Suppressor macrophage (primary cell): Measurements from ENCODE around the gene DCHS1.
A peak's percentile ranks its signal among the peaks of the same experiment; 100 is the strongest.

Source experiments
- DNase-seq, 4 experiments: peaks; one replicate each; pipeline ENCODE4 v3.0.0-alpha.2; 2020 to 2022

DCHS1 gene

DNA sequence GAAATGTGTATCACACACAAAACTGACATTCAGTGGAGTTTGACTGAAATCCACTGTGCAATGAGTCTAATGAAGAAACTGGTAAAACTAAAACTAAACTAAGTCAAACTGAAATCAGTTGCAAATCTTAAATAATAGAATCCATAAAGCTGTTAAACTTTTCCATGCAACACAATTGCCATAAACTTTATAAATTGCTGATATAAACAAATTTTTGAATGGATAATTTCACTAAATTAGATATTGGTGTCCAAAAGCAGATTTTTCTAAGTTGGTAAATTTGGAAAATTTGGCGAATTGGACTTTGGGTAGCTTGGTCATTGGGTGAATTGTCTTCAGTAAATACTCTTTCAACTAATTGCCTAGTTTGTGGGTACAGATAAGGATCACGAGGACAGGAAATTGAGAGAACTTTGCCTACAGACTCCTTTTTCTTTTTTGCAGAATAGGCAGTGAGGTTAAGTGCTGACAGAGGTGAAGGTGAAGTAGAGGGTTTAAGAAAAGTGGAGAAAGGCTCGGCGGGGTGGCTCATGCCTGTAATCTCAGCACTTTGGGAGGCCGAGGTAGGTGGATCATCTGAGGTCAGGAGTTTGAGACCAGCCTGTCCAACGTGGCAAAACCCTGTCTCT lies 14.7 kb upstream of the DCHS1 start:
- DNase-seq: no peak

DNA sequence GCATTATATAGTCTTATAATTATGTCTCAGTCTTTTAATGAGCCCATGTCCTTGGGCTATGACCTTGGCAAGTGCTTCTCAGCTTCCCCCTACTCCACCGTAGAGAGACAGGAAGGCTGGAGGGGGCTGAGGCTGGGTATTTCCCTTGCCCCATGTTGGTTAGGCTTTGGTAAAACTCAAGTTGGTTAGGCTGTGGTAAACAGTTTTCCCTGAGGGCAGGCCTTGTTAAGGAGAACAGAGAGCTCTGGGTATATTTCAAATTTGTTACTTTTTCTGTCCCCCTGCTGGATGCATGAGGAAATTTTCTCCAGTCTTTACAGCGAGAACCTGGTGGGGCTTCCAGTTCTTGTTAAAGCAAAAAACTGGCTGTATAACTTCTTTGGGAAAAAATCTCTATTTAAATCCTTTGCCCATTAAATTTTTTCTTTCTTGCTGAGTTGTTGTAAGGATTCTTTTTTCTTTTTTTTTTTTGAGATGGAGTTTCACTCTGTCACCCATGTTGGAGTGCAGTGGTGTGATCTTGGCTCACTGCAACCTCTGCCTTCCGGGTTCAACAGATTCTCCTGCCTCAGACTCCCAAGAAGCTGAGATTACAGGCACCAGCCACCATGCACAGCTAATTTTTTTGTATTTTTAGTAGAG lies 12.2 kb upstream of the DCHS1 start:
- peak; percentile 41 to 75 (median 52) for DNase-seq

GRCh38 chr11:6666302-6667183 lies 10.9 kb upstream of the DCHS1 start:
- DNase-seq: no peak

- no peak for DNase-seq
Measured at GRCh38 chr11:6664551-6664950, 8.9 kb upstream of the DCHS1 start.

- DNase-seq: no peak
Measured at GRCh38 chr11:6663794-6664469, 8.3 kb upstream of the DCHS1 start.

DNA sequence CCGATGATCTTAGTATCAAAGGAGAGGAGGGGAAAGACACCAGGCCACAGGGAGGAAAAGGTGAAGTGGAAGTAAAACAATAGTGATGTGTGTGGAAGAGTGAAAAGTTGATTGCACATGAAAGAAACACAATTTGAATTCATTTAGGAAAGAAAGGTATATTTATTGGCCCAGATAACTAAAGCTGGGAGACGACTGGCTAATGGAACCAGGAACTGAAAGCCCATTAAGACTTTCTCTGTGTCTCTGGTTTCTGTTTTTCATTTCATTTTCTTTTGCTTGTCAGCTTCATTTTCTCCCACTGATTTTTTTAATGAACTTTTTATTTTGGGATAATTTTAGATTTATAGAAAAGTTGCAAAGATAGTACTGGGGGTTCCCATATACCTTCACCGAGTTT lies 5.1 kb upstream of the DCHS1 start:
- DNase-seq: no peak

- DNase-seq: no peak
Measured at GRCh38 chr11:6658647-6659046, 3.0 kb upstream of the DCHS1 start.

DNA sequence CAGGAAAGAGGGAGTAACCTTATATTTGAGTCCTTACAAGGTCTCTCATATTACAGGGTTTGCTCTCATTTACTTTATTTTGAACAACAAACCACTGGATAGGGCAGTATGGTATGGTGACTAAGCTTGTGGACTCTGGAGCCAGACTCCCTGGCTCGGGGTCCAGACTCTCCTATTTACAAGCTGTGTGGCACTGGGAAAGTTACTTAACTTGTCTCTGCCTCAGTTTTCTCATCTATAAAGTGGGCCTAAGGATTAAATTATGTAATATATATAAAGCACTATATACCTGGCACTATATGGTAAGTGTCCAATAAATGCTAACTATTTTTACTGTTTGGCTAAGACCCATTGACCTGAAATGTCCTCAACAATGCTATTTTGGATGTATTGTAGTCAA lies 1.7 kb upstream of the DCHS1 start:
- DNase-seq: no peak

DNA sequence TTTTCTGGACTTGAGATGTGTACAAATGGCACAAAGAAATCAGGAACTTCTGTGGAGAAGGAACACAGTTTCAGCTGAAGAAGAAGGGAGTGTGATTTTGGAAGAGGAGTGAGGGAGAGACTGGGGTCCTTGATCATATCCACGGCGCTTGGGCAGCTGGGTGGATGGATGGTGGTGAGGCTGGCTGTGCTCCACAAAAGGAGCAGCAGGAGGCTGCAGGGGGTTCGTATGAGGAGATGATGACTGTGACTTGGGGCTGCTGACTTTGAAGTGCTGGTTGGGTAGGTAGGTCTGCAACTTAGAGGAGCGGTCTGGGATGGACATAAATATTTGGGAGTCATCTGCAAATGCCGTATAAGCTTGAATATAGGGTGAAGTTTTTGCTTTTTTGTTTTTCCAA lies 1.3 kb upstream of the DCHS1 start:
- DNase-seq: no peak

DNA sequence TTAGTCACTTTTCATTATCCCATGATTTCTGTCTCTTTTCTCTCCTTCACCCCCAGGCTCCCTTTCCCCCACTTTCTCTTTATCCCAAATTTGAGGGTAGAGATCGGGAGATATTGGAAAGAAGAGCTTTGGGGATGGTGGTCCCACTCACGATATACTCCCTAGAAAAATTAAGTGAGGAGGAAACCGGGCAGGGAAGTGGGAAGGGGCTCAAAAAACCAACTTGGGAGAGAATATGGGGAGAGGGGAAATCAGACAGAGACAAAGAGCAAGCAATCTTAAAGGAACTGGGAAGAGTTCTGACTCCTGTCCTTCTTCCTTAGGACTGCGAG lies 941 bp upstream of the DCHS1 start:
- DNase-seq: no peak

DNA sequence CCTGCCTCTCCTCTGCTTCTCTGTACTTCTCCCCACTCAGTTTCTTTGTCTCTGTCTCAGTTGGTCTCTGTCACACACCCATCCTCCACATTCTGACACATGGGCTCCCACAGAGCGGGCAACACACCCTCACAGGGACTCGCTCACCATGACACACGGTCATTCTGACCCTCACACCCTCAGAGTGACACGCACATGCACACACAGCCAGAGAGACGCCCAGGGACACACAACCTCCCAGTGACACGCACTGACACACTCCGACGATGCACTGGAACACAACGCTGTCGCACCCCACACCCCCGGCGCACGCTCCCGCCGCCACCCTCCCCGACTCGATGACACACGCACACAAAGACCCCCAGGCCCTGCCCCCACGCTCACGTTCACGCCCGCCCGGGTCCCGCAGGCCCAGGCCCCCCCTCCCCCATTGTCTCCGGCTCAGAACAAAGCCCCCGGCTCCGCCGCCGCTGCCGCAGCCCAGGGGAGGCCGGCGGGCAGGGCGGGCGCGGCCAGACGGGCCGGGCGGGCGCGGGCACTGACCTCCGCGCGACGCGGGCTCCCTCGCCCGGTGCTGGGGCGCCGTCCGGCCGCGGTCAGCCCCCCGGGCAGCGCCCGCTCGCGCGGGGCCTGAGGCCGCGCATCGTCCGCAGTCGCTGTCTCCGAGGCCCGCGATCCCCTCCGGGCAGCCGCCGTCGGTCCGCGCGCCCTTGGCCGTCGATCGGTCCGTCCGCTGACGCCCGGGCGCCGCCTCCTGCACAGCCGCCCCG lies 404 bp downstream of the DCHS1 start:
- peak in 3 of 4 experiments; percentile 21 to 48 (median 31) for DNase-seq

DNA sequence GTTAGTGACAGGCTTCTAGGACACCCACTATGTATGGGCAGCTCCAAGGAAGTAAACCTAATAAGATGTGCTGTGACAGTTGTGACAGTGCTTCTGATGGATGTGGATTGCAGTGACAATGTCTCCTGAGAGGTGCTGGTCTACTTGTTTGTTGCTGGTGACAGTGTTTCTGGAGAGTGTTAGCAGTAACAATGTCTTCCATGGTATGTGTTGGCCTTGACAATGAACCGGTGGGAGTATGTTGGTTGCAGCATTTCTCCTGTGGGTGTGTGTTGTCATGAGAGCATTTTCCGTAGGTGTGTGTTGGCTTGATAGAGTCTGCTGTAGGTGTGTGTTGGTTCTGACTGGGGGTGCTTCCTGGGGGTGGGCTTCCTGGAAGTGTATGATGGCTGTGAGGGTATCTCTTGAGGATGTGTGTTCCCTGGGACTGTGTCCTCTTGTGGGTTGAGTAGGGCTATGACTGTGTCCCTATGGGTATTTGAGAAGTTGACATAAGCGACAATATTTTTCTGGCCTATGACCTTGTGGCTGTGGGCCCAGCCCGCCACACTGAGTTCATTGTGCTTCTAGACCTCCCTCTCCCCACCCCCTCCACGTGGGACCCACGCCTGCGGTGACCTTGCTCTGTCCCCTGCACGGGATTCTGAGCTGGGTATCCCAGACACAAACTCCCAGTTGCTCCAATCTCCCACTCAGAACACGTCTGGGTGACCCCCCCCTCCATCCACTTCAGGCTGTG lies 1.2 kb downstream of the DCHS1 start:
- DNase-seq: peak in 2 of 4 experiments; percentile 23 to 27

DNA sequence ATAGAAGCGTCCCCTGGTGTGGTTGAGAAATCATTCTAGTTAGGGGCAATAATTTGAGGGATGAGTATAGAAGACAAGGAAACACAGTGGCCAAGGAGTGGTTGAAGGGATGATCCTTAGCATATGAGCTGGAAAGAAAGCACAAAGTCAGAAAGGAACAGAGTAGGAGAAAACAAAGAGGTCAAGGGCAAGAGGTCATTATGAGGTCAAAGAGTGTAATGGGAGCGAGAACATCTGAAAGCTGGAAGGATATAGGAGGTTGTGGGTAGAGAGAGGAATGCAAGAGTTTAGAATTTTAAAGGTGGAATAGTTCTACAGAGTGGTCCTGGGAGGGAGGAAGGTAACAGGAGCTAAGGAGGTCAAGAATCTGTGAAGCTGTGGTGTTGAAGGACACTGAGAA lies 2.0 kb downstream of the DCHS1 start:
- DNase-seq: no peak

GRCh38 chr11:6653097-6653496 lies 2.5 kb downstream of the DCHS1 start:
- peak; percentile 51 to 74 (median 64) for DNase-seq

DNA sequence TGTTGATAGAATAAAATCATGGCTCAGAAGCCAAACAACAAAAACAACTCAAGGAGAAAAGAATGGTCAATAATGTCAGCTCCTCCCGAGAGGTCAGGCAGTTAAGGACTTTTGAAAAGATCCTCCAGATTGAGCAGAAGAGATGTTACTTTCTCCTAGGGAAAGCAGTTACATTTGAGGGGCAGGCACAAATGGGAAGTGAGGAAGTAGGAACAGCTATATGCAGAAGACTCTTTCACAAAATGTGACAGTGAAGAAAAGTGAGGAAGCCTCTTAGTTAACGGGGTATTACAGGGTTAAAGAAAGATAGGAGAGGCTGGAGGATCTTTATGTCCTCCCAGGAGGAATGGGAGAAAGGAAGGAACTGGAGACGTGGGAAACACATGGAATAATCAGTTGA lies 3.4 kb downstream of the DCHS1 start:
- peak in 3 of 4 experiments; percentile 16 to 52 (median 37) for DNase-seq

GRCh38 chr11:6650980-6651379 lies 4.6 kb downstream of the DCHS1 start:
- DNase-seq: no peak

DNA sequence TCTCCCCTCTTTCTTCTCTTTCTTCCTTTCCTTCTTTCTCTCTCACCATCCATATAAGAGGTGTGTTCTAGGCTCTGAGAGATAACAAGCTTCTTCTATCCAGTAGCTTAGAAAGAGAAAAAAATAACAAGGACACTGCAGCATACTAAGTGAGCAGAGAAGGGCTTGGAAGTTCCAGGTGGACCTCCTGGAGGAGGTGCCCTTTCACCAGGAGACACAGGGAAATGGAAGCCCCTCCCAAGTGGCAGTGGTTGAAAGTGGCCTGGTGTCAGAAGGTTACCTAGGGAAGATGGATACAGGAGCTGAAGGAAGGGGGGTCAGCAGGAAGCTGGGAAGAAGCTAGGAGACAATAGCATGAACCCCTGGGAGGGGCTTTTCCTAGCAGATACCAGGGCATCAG lies 5.5 kb downstream of the DCHS1 start:
- no peak for DNase-seq

DNA sequence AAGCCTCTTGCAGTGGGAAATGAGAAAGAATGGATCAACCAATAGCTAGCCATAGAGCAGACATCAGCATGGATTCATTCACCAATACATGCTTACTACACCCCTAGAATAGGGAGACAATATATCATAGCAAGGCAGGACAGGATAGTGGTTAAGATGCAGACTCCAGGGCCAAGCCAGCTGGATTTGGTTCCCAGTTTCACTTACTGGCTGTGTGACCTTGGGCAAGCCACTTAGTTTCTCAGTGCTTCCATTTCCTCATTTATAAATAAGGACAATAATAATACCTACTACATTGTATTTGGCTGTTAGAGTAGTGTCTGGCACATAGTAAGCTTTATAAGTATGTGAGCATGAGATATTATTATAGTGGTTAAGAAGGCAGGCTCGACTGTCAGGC lies 7.1 kb downstream of the DCHS1 start:
- peak; percentile 52 to 76 (median 68) for DNase-seq

DNA sequence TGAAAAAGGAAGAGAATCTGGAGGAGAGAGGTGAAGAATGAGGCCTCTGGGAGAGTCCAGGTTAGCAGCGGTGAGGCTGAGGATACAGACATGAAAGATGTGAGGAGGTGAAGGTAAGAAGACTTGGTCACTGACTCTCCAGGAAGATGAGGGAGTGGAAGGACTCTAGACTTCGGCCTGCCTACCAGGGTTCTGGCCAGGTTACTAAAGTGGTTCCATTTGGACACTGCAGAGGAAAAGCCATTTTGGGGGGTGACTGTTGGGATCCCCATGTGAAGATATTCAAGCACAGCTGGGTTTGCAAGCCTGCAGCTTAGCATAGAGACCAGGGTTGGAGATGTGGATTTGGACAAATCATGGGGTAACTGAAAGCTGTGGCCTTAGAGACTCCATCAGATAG lies 7.8 kb downstream of the DCHS1 start:
- no peak for DNase-seq

DNA sequence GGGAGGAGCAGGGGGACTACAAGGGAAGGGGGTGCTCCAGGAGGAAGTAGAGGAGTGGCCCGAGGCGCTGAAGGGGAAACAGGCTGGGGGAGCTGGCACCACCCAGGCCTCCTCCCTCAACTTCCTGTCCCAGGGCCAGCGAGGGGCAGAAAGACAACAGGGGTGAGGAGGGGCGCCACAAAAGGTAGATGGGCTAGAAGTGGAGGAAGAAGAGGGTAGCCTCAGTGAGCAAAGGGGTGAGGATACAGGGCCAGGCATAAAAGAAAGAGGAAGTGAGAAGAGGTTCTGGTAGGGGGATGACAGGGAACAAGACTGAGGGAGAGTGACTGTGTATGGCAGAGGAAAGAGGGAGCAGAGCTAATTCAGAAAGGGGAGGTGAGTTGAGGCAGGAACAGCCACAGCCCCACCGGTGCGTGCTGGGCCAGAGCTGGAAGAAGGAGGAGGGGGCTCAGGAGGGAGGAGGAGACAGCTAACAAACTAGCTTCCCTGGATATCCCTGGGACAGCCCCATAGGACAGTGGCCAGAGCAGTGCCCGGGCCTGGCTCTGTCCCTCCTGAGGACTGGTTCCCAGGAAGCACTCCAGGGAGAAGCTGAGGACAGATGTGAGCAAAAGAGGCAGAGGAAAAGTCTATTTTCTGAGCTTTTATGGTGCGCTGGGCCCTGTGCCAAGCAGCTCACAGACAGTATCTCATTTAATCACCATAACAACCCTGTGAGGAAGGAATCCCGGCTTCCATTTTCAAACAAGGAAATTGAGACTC lies 8.5 kb downstream of the DCHS1 start:
- peak; percentile 31 to 64 (median 57) for DNase-seq

GRCh38 chr11:6646576-6646917 lies 9.1 kb downstream of the DCHS1 start:
- no peak for DNase-seq
